A549 (cell line): ENCODE measurements around the gene ESRRB.

Source experiments
- POLR2A ChIP-seq: IDR thresholded peaks from 2 replicates; pipeline ENCODE4 v1.6.1; 2012; ENCODE audit warnings: mild to moderate bottlenecking, low read length
- RNF2 ChIP-seq: fragments of 200-600 bp; sonication (generic); IDR thresholded peaks from 2 replicates; pipeline ENCODE4 v1.6.1; 2016; ENCODE audit warnings: low read depth, mild to moderate bottlenecking, antibody characterized with exemption, moderate library complexity, borderline replicate concordance
- TF ChIP-seq, protein P1 (sequence below): fragments of >200 bp; sonication (Bioruptor Twin); formaldehyde crosslinking; IDR thresholded peaks from 3 replicates; pipeline ENCODE4 v1.5.1; 2016

DNA sequence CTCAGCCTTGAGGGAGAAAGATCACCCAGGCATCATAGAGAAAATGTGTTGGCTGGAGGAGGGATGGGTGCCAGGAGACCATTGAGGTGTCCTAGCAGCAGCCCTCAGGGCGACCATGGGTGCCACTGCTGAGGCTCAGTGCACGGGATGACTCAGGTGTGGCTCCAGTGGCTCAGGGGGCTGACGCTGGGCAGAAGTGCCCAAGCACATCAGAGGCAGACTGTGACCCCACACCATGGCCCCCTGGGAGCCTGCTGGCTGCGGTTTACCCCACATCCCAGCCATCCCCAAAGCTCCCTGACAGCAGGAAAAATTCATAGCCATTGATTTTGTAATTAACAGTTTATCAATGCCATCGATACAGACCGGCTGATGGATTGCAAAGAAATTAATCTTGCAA, 120.7 kb downstream of the ESRRB start:
- TF ChIP-seq, protein P1, sequence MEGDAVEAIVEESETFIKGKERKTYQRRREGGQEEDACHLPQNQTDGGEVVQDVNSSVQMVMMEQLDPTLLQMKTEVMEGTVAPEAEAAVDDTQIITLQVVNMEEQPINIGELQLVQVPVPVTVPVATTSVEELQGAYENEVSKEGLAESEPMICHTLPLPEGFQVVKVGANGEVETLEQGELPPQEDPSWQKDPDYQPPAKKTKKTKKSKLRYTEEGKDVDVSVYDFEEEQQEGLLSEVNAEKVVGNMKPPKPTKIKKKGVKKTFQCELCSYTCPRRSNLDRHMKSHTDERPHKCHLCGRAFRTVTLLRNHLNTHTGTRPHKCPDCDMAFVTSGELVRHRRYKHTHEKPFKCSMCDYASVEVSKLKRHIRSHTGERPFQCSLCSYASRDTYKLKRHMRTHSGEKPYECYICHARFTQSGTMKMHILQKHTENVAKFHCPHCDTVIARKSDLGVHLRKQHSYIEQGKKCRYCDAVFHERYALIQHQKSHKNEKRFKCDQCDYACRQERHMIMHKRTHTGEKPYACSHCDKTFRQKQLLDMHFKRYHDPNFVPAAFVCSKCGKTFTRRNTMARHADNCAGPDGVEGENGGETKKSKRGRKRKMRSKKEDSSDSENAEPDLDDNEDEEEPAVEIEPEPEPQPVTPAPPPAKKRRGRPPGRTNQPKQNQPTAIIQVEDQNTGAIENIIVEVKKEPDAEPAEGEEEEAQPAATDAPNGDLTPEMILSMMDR, result no peak
- TF ChIP-seq POLR2A (no peak), RNF2 (no peak)
